Measurements from ENCODE around the gene AMZ1.

Gene AMZ1, protein sequence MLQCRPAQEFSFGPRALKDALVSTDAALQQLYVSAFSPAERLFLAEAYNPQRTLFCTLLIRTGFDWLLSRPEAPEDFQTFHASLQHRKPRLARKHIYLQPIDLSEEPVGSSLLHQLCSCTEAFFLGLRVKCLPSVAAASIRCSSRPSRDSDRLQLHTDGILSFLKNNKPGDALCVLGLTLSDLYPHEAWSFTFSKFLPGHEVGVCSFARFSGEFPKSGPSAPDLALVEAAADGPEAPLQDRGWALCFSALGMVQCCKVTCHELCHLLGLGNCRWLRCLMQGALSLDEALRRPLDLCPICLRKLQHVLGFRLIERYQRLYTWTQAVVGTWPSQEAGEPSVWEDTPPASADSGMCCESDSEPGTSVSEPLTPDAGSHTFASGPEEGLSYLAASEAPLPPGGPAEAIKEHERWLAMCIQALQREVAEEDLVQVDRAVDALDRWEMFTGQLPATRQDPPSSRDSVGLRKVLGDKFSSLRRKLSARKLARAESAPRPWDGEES

DNA sequence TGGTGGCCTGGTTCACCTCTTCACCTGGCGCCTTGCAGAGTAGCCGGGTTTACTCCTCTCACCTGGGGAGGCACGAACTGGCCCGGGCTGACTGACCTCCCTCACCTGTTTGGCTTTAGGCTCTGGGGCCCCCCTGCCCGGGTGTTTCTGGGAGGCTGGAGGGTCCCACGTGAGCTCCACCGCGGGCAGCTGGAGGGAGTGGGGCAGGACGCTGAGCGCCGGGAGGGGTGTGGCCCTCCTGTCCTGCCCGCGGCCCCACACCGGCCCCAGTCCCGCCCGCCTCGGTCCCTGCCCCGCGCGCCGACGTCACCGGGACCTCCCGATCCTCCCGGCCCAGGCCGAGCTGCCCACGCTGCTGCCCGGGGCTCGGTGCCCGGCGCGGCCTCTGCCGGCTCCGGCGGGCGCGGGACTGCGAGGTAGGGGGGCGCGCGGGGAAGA lies at the start of gene AMZ1:
Gene AMZ1, plus strand, starts transcription at position 322 of the 438 bp plus-strand sequence. CDS start 12,250 bp downstream, outside the sequence.
- DNase-seq (ENCODE audit: low spot score) = no peak

DNA sequence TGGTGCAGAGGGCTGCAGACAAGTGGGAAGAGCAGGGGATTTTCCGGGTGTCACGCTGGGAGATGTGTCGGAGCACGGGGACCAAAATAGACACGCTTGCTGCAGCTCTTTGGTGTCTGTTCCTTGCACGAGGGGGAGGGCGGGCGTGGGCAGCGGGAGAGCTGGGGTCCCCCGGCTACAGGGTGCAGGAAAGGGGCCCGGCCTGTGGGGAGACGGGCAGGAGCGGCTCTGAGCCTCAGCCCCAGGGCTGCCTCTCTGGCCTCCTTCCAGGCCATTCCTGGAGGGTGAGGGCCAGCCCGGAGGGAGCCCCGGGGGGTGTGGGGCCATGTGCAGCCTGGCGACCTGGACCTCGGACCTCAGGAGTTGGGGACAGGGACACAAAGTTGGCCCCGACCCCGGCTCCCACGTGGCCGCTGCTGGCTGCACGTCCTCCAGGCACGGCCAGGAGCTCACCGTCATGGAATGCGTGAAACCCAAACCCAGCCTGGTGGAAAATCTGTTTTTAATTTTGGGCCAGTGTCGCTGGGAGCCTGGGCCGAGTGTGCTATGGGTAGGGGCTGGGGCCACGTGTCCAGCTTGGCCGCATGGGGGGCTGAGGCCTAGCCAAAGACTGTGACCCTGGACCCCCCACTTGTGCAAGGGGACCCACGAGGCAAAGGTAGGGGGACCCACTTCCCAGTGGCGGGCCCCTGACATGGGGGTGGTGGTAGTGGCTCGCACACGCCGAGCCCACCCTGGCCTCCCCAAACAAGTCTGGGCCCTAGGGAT lies 49.6 kb upstream of the AMZ1 start:
- DNase-seq (ENCODE audit: low spot score) = no peak

DNA sequence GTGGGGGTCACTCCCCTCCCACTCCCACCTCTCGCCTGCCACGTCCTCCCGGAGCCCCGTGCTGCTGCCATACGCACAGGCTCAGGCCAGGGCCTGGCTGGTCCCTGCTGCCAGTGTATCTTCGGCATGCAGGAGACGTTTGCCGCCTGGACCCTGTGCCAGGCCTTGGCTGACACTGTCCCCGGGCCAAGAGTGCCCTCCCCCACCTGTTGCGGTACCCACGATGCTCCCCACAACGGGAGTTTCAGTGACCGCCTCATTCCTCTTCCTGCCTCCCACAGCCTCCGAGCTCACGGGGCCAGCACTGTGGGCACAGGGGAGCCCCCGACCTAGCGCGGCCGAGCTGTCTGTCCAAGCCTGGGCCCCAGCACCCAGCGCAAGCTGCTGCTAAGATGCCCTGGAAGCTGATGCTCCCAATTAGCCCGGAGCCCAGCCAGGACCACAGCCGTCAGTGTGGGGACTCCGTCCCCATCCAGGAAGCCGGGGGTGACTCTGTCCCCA lies 48.8 kb upstream of the AMZ1 start:
- no peak for DNase-seq (ENCODE audit: low spot score)

DNA sequence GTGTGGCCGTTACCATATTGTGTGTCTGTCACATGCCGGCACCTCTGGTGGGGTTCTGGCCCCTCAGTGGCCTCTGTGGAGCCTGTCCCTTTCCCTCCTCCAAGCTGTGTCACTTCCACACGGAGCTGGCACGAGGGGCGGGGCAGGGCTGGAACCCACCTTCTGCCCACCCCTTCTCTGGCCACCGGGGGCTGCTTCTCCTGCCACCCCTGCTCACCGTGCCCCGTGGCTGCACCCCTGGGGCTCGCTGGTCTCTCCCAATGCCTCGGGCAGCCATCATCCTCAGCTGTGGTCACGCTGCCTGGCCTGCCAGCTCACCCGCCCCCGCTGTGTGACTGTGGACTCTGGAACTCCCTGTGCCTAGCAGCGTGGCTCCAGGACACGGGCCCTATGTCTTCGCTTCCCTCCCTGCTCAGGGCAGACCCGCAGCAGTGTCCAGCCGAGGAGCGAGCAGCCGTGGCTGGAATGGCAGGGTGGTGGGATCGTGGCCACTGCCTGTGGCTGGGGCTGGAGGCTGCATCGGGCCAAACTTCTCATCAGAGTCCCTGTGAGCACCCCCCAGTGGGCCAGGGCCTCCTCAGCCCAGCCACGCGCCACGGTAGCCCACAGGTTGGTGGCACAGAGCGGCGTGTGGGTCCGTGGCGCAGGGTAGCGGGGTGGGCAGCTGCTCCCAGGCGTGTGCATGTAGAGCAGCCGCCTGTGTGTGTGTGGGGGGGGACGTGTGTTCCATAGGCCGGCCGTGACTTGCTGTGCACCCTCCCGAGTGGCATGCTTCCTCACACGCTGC lies 48.1 kb upstream of the AMZ1 start:
- DNase-seq (ENCODE audit: low spot score) = no peak

DNA sequence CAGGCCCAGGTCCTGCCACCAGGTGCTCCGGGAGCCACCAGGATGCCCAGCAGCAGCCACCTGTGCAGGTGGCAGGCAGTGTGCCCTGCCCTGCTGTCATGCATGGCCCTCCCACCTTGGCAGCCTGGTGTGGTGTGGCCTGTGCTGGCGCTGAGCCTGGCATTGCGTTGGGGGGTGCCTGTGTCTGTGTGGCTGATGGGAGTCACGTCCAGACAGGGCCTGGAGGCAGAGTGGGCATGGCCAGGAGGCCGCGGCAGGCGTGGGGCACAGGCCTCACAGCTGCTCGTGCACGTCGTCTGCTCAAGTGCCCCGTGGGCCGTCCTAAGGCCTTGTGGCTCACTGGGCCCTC lies 47.5 kb upstream of the AMZ1 start:
- no peak for DNase-seq (ENCODE audit: low spot score)

DNA sequence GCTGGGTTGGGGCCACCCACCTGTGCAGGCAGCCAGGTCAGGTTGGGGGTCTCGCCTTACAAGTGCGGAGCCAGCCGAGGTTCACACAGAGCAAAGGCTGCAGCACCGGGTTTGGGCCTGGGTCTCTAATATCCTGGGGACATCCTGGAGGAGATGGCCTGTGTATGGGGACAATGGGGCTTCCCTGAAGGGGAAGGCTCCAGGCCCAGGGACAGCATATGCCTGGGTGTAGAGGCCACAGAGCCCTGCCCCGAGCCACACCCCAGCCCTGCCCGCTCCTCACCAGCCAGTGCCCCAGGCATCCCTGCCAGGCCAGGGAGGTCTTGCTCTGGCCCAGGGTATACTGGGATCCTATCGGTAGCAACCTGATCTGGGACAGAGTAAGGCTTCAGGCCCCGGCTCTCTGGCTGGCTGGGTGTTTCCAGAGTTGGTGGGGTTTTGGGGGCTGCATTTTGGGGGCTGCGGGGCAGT lies 47.1 kb upstream of the AMZ1 start:
- no peak for DNase-seq (ENCODE audit: low spot score)

DNA sequence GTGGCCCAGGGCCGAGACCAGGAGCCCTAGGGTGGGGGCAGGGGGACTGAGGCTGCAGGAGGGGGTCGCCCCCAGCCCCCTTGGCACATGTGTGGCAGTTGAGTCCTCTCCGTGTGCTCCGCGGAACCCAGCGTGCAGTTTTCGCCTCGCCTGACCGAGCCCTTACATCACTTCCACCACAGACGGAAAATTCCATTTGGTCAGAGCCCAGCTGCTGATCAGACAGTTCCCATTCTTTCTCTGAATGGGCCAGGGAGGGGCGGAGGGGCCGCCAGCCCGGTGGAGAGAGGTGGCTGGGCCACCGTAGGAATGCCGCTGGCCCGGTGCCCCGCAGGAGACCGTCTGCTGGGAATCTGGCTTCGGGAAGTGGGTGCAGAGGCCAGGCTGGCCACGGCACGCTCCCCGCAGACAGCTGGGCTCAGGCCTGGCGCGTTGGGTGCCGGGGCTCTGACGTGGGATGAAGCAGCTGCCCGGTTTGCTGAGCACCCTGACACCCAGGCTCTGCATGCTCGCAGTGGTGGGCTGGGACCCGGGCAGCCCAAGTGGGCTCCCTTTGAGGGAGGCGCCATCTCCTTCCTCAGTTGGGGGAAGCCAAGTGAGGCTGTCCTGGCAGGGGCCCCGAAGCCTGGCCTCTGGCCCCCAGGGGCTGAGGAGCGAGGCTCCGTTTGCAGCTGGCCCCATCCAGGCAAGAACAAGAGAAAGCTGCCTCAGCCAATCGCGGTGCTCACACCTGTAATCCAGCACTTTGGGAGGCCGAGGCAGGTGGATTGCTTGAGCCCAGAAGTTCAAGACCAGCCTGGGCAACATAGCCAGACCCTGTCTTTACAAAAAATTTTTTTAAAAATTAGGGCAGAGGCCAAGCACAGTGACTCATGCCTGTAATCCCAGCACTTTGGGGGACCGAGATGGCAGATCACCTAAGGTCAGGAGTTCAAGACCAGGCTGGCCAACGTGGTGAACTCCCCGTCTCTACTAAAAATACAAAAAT lies 46.3 kb upstream of the AMZ1 start:
- DNase-seq (ENCODE audit: low spot score) = no peak

DNA sequence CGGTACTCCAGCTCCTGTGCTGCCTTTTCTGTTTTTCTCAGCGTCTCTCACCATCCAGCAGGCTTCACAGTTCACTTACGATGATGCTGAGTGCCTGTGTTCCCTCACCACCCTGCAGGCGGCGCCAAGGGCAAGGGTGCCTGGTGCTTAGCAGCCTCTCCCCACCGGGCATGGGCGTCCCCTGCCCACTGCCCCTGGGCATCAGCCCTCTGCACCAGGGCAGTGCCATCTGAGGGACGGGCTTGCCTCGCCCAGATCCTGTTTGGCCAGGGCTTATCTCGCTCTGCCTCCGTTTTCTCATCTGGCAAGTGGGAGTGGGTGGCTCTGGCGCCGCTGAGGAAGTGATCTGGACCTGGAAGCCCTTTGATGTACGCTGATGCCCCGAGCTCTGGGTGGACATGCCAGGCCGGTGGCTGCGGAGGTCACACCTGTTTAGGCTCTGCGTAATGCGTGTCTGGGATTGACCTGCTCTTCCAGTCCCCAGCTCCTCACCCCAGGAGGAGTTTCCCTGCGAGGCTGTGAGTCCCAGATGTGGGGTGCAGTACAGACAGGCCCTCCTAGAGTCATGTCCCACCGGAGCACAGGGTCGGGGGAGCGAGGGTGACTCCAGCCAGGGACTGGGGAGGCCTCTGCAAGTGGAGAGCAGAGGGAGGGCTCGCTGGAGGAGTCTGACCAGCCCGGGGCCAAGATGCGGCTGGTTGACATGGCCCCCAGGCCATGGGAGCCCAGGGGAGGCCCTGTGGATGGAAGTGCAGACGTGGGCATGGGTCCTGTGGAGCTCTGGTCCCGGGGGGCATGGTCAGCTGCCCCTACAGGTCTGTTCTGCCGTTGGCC lies 44.4 kb upstream of the AMZ1 start:
- no peak for DNase-seq (ENCODE audit: low spot score)

DNA sequence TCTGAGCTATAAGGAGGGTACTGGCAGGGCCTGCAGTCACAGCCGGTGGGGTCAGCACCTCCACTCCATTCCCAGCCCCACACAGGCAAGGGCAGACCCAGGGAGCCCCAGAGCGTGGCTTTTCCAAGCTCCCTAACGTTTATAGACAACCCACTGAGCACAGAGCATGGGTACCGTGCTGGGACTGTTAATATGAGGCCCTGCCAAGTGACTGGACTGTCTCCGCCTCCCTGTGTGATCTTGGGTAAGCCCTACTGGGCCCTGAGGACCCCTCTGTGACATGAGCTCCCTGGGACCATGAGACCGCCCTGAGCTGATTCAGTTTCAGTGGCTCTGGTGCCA lies 43.8 kb upstream of the AMZ1 start:
- DNase-seq (ENCODE audit: low spot score) = no peak

DNA sequence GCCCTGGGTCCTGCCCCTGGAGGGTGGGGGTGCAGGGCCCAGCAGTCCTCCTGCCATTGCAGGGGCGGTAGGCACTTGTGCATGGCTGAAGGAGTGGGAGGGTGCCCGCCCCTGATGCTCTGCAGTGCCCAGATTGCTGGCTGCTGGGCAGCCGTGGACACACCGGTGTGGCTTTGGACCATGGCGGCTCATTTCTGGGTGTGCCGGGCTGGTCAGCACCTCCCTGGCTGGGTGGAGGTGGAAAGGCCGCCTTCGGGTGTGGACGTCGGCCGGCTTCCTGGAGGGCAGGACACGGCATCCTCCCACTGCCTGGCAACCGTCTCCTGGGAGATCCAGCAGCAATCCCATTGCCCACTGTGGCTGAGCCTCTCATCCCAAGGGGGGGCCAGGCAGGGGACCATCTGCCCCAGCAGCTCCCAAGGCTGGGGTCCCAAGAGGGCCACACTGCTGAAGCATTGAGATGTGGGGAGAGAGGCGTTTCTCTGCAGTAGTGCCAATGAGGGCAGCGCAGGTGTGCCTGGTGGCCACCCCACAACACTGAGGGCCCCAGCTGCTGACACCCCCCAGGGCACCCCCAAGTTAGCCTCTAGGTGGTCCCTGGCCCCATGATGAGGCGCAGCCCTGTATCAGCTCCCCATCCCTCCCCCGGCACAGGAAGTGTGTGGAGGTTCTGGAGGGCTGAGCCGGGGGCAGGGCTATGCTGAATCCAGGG lies 43.3 kb upstream of the AMZ1 start:
- no peak for DNase-seq (ENCODE audit: low spot score)

DNA sequence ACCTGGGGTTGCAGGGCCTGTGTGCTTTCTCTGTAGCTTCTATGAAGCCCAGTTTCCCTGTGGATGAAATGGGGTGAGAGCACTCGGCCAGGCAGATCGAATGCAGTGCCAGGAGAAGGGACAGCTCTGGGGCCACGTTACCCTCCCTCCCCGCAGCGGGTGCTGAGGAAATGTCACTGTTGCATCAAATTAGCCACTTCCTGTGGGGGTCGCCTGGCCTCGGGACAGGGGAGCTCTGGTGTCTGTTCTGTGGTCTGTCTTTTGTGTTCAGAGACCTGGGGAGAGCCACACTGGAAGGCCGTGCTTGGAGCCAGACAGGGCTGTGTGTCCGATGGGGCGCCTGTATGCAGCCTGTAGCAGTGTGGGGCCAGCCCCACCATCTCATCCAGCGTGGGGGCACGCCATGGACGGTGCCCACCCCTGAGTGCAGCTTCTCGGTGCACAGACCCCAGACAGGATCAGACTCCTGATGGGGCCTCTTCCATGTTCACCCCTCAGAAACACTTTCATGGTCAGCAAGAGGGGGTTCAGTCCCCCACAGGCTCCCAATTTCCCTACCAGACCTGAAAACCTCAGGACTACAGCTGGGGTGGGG lies 42.6 kb upstream of the AMZ1 start:
- DNase-seq (ENCODE audit: low spot score) = peak; percentile 34

DNA sequence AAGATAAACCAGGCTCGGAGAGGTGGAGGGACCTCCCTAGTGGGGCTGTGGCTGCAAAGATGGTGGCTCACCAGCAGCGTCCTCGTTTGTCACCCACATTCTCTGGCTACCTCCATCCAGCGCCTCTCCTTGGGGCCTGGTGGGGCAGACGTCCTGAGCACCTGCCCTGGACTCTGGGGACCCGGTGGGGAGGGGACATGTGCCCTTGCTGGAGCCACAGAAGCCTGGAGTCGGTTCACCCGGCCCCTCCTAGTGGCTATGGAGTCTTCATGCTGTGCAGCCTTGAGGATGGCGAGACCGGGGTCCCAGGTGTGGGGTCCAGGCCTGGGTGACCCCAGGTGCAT lies 41.7 kb upstream of the AMZ1 start:
- DNase-seq (ENCODE audit: low spot score) = no peak

DNA sequence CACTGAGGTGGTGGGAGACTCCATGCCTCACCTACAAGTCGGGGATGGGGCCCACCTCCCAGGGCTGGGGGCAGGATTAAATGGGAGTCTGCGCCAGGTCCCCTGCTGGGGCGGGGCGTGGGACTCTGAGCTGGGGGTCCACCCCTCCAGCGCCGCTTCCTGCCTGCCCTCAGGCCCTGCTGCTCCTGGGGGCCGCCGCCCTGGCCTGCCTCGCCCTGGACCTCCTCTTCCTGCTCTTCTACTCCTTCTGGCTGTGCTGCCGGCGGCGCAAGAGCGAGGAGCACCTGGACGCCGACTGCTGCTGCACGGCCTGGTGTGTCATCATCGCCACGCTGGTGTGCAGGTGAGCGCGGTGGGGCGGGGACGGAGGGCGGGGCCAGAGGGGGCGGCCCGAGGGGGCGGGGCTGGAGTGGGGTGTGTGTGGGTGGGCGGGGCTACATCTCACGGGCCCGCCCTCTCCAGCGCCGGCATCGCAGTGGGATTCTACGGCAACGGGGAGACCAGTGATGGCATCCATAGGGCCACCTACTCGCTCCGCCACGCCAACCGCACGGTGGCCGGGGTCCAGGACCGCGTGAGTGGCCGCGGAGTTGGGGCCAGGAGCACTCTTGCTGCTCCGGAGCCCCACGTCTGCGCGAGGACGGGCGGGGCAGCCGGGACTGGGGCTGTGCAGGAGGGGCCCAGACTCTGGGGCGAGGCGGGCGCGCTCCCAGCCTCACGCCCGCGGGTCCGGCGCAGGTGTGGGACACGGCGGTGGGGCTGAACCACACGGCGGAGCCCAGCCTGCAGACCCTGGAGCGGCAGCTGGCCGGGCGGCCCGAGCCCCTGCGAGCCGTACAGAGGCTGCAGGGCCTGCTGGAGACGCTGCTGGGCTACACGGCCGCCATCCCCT lies 41.1 kb upstream of the AMZ1 start:
- DNase-seq (ENCODE audit: low spot score) = no peak

DNA sequence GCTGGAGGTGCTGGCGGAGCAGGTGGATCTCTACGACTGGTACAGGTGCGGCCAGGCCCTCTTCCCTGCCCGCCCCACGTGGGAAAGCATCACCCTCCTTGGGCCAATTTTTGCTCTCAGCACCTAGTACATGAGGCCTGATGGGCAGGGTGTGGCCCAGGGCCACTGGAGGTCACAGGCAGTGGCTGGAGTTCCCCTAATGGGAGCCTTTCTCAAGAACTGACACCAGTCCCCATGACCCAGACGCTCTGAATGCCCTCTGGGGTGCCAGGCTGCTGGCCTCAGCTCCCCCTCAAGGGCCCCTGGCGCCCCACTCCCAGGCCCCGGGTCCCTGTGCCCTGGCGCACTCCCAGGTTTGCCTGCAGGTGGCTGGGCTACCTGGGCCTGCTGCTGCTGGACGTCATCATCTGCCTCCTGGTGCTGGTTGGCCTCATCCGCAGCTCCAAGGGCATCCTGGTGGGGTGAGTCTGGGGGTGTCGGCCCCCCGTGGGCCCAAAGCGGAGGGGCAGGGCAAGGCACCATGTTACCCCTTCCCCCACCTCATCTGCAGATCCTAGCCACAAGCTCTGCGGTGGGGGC lies 40.3 kb upstream of the AMZ1 start:
- DNase-seq (ENCODE audit: low spot score) = no peak

DNA sequence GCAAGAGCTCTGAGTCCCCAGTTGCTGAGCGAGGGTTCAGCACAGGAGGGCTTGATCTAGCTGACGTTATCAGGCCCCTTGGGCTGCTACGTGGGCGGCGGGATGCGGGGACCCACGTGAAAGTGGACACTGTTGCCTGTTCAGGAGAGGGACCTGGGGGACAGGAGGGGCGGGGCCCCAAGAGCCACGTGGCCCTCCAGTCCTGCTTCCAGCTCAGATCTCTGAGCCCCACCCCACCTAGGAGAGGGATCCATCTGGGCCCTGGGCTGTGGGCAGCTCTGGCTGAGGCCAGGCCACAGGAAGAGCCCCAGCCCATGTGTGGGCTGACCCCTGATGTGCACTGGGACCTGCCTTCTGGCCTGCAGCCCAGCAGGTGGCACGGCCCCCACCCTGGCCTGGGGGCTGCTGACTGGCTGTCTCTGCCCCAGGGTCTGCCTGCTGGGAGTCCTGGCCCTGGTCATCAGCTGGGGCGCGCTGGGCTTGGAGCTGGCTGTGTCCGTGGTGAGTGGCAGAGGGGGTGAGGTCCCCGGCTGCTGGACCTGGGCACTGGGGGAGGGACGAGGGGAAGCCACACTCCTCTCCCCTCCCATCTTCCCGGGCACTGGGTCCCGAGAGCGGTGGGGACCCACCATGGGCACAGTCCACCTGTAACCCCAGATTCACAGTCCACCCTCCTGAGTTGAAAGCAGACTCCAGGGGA lies 38.7 kb upstream of the AMZ1 start:
- DNase-seq (ENCODE audit: low spot score) = no peak

DNA sequence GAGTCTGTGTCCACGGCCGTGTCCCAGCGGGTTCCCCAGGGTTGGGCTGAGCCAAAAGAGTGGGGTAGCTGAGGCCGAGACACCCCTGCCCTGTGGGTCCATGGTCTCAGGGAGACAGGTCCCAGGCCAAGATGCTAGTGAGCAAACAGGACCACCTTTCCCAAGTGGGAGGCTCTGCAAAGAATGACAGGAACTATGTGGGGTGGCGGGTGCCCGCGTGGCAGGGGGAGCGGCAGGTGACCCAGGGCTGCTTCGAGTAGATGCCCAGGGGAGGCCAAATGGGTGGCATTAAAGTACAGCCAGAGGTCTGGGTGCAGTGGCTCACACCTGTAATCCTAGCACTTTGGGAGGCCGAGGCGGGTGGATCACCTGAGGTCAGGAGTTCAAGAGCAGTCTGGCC lies 38.0 kb upstream of the AMZ1 start:
- no peak for DNase-seq (ENCODE audit: low spot score)

DNA sequence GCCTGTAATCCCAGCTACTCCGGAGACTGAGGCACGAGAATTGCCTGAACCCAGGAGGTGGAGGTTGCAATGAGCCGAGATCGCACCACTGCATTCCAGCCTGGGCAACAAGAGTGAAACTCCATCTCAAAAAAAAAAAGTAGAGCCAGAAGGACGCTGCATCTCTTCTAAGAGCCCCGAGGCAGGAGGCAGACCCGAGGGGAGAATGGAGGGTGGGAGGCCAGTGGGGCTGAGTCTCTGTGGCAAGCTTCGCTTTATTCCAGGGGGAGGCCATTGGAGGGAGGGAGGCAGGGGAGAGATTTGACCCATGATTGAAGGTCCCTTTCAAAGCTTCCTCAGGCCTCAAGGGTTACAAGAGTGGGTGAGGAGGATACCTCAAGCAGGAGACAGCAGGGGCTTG lies 37.6 kb upstream of the AMZ1 start:
- no peak for DNase-seq (ENCODE audit: low spot score)

All from activated CD4-positive, alpha-beta T cell treated with anti-CD3 and anti-CD28 coated beads, Interleukin-2, Interleukin-4, amounts not matched to agents 100 ng/mL and 50 ng/mL, durations not matched to agents 16 hours and 8 hours (primary cell).